ENCODE data around the gene EPB41. TPM values are rescaled to one million over a fixed set of nuclear protein-coding genes. Genes with fewer than 3 reads are reported as not detected.

The EPB41 gene
- total RNA-seq, 1 experiment from 2014 or later, result 41.7 TPM

- no peak overlapping the region for H2AFZ ChIP-seq (ENCODE audit: low read depth, low read length, poor library complexity, severe bottlenecking)
- no peaks in the 10 kb centered on the region for H4K20me1 ChIP-seq (ENCODE audit: insufficient read depth)
- DNase-seq (ENCODE audit: low read depth, low spot score), result no peak
- H3K4me2 ChIP-seq (ENCODE audit: low read length), result no peak overlapping the region
- CTCF ChIA-PET, result no interaction called here
- no peak overlapping the region for H3K9ac ChIP-seq (ENCODE audit: low read length)
- no peak overlapping the region for H3K4me3 ChIP-seq (replicated peaks in 1 of 2; ENCODE audit: low read depth in 1 of 2, low read length in 2 of 2)
- no peak for ATAC-seq
- H3K27me3 ChIP-seq (ENCODE audit: insufficient read depth, low read length), result no peaks in the 10 kb centered on the region
- RAD21 ChIA-PET (ENCODE audit: low non-redundant PET in 1 of 2, low total read pairs in 2 of 2, uncharacterized antibody in 2 of 2, unreplicated experiment in 2 of 2), result no interaction called here
- H3K4me1 ChIP-seq (ENCODE audit: control insufficient read depth in 1 of 2, insufficient read depth in 2 of 2, low read length in 2 of 2), result peaks cover 0 to 1% of the 10 kb centered on the region in 2 experiments; a peak in 2 of 4 replicates
- POLR2A ChIA-PET, result no interaction called here
- H3K79me2 ChIP-seq (ENCODE audit: insufficient read depth, low read length), result peaks cover 4% of the 10 kb centered on the region; the same call in 1 of the 2 replicates
- no peaks in the 10 kb centered on the region for H3K9me3 ChIP-seq (ENCODE audit: control insufficient read depth in 1 of 2, insufficient read depth in 1 of 2, low read depth in 1 of 2, low read length in 2 of 2)
- no peaks in the 10 kb centered on the region for H3K9me2 ChIP-seq (ENCODE audit: insufficient read depth)
- no TSS peak for BruUV-seq (replicated peaks)
- H3K27ac ChIP-seq (ENCODE audit: low read depth, low read length), result no peak overlapping the region
- intact Hi-C loops (cut with micrococcal nuclease), result no loop called here
- no peaks in the 10 kb centered on the region for H3K36me3 ChIP-seq (ENCODE audit: control insufficient read depth in 1 of 2, insufficient read depth in 2 of 2, low read length in 2 of 2)
- TF ChIP-seq SRF (IDR thresholded peaks at IDR 0.05; ENCODE audit: low read depth) (no peak), ZNF274 (IDR thresholded peaks at IDR 0.05; ENCODE audit: low read depth, low read length) (no peak), RAD21 (IDR thresholded peaks at IDR 0.05; ENCODE audit: low read depth) (no peak), ZBTB33 (IDR thresholded peaks at IDR 0.05; ENCODE audit: extremely low read depth, insufficient replicate concordance, low read length) (no peak)
These were observed 36.1 kb downstream of the EPB41 start for GRCh38 chr1:28950449-28950848.

- no peak overlapping the region for H3K9ac ChIP-seq (ENCODE audit: low read length)
- no peak overlapping the region for H2AFZ ChIP-seq (ENCODE audit: low read depth, low read length, poor library complexity, severe bottlenecking)
- DNase-seq (ENCODE audit: low read depth, low spot score) (no peak), ATAC-seq (no peak)
- H3K4me1 ChIP-seq (ENCODE audit: control insufficient read depth in 1 of 2, insufficient read depth in 2 of 2, low read length in 2 of 2), result peaks cover 13 to 24% of the 10 kb centered on the region in 2 experiments
- no peak overlapping the region for H3K4me3 ChIP-seq (replicated peaks in 1 of 2; ENCODE audit: low read depth in 1 of 2, low read length in 2 of 2)
- ChIA-PET POLR2A (no interaction called here), CTCF (no interaction called here), RAD21 (ENCODE audit: low non-redundant PET in 1 of 2, low total read pairs in 2 of 2, uncharacterized antibody in 2 of 2, unreplicated experiment in 2 of 2) (no interaction called here)
- no TSS peak for BruUV-seq (replicated peaks)
- no peaks in the 10 kb centered on the region for H3K9me3 ChIP-seq (ENCODE audit: control insufficient read depth in 1 of 2, insufficient read depth in 1 of 2, low read depth in 1 of 2, low read length in 2 of 2)
- H3K36me3 ChIP-seq (ENCODE audit: control insufficient read depth in 1 of 2, insufficient read depth in 2 of 2, low read length in 2 of 2), result no peaks in the 10 kb centered on the region
- H3K4me2 ChIP-seq (ENCODE audit: low read length), result no peak overlapping the region
- H3K79me2 ChIP-seq (ENCODE audit: insufficient read depth, low read length), result no peaks in the 10 kb centered on the region
- intact Hi-C loops (cut with micrococcal nuclease), result no loop called here
- no peaks in the 10 kb centered on the region for H4K20me1 ChIP-seq (ENCODE audit: insufficient read depth)
- no peak overlapping the region for H3K27ac ChIP-seq (ENCODE audit: low read depth, low read length)
- H3K27me3 ChIP-seq (ENCODE audit: insufficient read depth, low read length), result no peaks in the 10 kb centered on the region
- H3K9me2 ChIP-seq (ENCODE audit: insufficient read depth), result no peaks in the 10 kb centered on the region
- no peak for TF ChIP-seq SP1 (IDR thresholded peaks at IDR 0.05; ENCODE audit: low read depth)
- TF ChIP-seq POLR2AphosphoS5 (IDR thresholded peaks at IDR 0.05; ENCODE audit: low read depth, low read length), result no peak
- no peak for TF ChIP-seq CBX3 (IDR thresholded peaks at IDR 0.05; ENCODE audit: low read depth)
- TF ChIP-seq SIN3A (IDR thresholded peaks at IDR 0.05; ENCODE audit: low read depth), result no peak
- no peak for TF ChIP-seq EZH2 (IDR thresholded peaks at IDR 0.05)
- no peak for TF ChIP-seq ELF1 (IDR thresholded peaks at IDR 0.05; ENCODE audit: borderline replicate concordance, low read depth)
- no peak for TF ChIP-seq ZNF274 (IDR thresholded peaks at IDR 0.05; ENCODE audit: low read depth, low read length)
- TF ChIP-seq YY1 (IDR thresholded peaks at IDR 0.05; ENCODE audit: extremely low read depth, insufficient replicate concordance, low read depth, low read length), result no peak
- no peak for TF ChIP-seq CTCF (IDR thresholded peaks at IDR 0.05 in 2 of 3, conservative IDR thresholded peaks at IDR 0.05 in 1 of 3; ENCODE audit: borderline replicate concordance in 1 of 3, insufficient read depth in 1 of 3, low read depth in 2 of 3, low read length in 2 of 3)
- TF ChIP-seq ZFX (IDR thresholded peaks at IDR 0.05), result no peak
- TF ChIP-seq EGR1 (IDR thresholded peaks at IDR 0.05; ENCODE audit: low read depth), result no peak
- TF ChIP-seq FOSL1 (IDR thresholded peaks at IDR 0.05; ENCODE audit: low read depth), result no peak
- TF ChIP-seq MAX (IDR thresholded peaks at IDR 0.05), result no peak
- no peak for TF ChIP-seq POLR2A (IDR thresholded peaks at IDR 0.05; ENCODE audit: borderline replicate concordance, extremely low read depth, insufficient read depth, insufficient read length)
- TF ChIP-seq JUND (IDR thresholded peaks at IDR 0.05), result no peak
These were observed 39.9 kb downstream of the EPB41 start for GRCh38 chr1:28954126-28954726.
